Peyer's patch (tissue), 4 donors: ENCODE results near the gene TCEANC.

Source experiments
- POLR2A ChIP-seq, 2 donors: fragments of 450-650 bp; IDR thresholded peaks; one replicate each; pipeline ENCODE4 v1.5.1; 2017; ENCODE audit warnings: antibody characterized with exemption in 2 of 2, mild to moderate bottlenecking in 2 of 2, moderate library complexity in 2 of 2
- TF ChIP-seq, protein P1 (sequence below), 6 experiments: fragments of 450-650 bp in 4 of 6; fragments of 200-600 bp in 2 of 6; sonication (generic) in 1 of 6; IDR thresholded peaks; one replicate each; pipeline ENCODE4 v1.5.1; 2017 to 2019; ENCODE audit warnings: antibody characterized with exemption in 6 of 6, mild to moderate bottlenecking in 3 of 6, moderate library complexity in 1 of 6

DNA sequence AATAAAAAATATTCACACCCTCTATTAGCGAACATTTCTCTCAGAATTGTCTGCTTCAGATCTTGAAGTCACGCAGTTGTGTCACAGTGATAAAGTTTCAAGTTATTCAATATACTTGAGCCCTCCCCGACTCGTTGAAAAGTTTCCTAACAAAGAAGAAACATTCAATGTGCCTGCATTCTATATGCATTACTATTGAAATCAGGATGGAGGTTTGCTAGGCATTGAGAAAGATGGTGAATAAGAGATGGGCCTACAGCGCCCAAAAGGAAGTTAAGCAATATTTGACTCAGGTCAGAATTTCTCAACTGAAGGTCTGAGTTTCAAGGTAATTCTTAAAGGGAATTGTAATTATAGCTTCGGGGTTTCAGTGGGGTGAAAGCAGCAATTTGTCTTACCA is 6.1 kb downstream of the TCEANC start:
- TF ChIP-seq POLR2A (IDR thresholded peaks at IDR 0.05): no peak
- TF ChIP-seq, protein P1, sequence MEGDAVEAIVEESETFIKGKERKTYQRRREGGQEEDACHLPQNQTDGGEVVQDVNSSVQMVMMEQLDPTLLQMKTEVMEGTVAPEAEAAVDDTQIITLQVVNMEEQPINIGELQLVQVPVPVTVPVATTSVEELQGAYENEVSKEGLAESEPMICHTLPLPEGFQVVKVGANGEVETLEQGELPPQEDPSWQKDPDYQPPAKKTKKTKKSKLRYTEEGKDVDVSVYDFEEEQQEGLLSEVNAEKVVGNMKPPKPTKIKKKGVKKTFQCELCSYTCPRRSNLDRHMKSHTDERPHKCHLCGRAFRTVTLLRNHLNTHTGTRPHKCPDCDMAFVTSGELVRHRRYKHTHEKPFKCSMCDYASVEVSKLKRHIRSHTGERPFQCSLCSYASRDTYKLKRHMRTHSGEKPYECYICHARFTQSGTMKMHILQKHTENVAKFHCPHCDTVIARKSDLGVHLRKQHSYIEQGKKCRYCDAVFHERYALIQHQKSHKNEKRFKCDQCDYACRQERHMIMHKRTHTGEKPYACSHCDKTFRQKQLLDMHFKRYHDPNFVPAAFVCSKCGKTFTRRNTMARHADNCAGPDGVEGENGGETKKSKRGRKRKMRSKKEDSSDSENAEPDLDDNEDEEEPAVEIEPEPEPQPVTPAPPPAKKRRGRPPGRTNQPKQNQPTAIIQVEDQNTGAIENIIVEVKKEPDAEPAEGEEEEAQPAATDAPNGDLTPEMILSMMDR (IDR thresholded peaks at IDR 0.05): no peak
